GM19324 (cell line): ENCODE results near the gene PRRX1.

Source experiments
- ATAC-seq: cut with Tn5 transposase; IDR thresholded peaks from one replicate; pipeline ENCODE4 v1.9.1; 2021; ENCODE audit warnings: mild to moderate bottlenecking, moderate library complexity; ENCODE audit not compliant: unreplicated experiment, low FRiP score

PRRX1 gene

DNA sequence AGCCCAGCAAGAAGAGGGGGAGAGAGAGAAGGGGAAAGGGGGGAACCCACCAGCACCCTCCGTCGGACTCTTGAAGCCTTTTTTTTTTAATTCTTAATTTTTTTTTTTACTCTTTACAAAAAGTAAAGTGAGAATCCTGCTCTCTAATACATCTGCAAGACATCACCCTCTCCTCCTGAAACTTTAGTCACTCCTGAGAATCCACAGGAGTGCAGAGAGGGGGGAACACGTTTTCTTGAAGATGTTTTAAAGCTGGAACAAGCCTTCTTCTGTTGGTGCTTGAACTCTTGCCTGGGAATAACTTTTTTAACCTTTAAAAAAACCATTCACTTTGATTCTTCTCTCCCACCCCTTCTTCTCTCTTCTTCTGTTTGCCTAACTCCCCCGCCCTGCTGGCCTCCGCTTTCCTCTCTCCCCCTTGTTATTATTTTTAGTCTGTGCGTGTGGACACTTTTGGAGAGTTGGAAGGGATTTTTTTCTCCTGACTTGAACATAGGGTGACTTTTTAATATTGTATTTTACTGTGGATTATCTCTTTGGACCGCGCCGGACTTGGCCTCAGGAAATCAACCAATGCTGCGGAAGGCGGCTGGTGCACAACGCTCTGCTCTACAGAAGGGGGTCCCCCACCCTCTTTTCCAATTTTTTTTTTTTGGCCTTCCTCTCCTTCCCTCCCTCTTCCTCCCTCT is 383 bp upstream of the PRRX1 start:
- no peak for ATAC-seq

DNA sequence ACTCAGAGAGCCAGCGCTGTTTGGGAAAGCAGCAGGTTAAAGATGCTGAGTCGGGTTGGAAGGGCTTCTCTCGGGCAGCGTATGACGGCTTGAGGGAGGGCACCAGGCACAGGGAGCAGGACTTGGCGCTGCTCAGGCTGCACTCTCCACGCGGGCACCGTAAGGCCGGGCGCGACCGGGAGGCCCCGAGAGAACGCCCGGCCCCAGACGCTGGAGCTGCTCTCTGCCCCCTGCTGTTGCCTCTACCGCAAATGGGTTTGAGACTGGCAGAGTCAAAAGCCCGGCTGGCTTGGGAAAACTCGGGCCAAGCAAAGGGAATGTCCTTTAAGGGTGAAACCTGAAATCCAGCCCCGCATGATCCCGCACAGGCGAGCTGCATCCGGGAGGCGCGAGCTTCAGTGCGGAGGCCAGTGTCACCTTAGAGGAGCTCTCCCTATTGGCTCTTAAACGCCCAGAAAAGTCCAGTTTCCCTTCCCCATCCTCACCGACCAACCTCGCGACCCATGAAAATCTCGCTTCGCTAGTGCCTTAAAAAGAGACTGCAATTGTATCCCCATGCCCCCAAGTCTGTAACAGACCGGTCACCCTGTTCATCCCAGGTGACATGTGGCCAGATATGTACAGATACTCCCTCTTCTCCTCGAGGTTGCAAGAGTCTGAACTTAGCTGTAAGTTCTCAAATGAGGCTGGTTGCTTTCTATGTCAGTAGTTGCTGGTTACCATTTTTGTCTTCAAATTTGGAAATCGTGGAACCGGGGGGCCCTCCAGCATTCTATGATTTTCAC is 1.1 kb downstream of the PRRX1 start:
- no peak for ATAC-seq

DNA sequence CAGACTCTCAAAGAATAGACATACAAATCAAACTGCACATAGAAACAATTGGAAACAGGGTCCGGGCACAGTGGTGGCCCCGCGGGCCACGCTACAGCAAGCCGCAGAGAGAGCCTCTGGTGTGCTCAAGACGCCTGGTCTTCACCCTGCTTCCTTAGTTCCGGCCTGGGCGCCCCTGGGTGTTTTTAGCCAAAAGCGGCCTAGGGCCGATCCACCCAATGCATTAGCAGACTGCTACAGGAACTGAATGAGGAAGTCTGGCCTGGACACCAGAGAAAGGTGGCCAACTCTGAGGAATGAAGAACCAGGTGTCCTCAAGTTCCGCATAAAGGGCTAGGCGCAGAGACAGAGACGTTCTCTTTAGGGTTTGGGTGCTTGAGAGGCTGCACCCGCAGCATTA is 1.7 kb downstream of the PRRX1 start:
- ATAC-seq = no peak

DNA sequence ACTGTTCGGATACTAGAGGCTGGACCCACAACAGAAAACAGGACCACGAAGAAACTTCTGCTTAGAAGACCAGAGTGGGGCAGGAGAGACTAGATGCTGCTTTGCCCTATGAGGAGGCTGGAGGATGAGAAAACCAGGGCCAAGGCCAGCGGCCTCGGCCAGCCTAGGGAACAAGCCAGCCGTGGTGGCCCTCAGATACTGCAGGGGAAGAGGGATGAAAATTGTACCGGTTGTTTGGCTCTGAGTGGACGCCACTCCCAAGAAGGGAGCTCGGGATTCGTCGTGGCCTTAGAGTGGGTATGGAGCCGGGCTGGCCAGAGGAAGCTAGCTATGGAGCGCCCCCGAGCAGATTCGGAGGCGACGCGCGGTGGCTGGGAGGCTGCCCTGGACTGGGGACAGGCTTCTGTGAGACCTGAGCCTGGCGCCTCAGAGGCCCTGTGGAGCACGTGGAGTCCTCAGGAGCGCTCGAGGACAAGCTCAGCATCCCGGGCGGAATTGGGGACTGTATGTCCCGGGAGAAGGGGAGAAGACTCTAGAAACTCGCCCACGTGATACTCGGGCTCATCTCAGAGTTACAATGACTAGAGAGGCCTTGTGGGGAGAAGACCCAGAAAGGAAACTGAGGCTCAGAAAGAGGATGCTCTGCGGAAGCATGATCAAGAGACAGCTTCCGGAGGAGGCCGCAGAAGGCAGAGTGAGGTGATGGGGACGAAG is 2.8 kb downstream of the PRRX1 start:
- no peak for ATAC-seq

DNA sequence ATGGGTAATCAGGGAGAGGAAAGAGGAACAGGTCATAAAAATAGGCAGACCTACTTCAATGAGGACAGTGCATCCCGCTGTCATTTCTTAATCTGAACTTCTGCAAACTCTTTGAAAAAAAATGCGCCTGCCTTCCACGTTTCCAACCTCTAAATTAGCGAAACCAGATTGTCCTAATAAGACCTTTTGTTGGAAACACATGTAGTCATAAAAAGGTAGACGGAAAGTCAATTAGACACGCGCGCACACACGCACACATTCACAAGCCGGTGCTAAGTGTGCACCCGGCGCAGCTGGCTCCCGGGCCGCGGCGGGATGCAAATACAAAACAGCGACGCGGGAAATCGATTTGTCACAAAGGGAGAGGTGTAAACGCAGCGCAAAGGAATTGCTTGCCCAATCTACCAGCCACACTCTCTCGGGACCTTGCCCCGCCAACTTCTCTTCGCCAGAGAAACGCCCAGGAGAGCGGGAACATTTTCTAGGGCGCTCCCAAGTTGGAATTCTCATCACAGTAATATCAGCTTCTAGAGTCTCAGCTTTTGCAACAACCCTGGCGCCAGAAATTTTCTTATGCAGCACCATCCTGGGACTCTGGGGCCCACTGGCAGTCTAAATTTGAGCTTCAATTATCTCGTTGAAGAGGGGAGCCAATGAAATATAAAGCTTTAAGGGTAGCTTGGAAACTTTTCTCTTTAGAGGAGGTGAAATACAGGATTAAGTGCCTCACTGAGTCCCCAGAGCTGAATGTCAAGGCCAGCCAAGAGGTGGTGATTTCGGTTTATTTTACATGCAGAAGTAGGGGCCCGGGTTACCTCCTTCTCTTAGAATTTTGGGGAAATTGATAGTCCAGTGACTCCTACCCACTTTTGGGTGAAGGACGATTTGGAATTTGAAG is 4.5 kb downstream of the PRRX1 start:
- no peak for ATAC-seq

DNA sequence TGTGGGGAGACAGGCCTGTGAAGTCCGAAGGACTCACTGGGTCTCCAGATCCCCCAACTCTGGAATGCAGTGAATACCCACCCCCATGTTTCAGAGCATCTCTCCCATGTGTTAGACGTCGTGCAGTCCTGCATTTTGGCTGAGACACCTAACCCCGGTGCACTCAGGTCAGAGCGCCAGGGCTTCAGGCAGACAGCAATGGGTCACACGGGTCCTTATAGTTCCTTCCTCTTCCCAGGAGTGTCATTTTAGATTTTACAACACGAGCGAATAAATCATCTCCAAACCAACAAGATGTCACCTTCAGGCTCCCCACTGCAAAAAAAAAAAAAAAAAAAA is 5.1 kb downstream of the PRRX1 start:
- ATAC-seq = no peak

DNA sequence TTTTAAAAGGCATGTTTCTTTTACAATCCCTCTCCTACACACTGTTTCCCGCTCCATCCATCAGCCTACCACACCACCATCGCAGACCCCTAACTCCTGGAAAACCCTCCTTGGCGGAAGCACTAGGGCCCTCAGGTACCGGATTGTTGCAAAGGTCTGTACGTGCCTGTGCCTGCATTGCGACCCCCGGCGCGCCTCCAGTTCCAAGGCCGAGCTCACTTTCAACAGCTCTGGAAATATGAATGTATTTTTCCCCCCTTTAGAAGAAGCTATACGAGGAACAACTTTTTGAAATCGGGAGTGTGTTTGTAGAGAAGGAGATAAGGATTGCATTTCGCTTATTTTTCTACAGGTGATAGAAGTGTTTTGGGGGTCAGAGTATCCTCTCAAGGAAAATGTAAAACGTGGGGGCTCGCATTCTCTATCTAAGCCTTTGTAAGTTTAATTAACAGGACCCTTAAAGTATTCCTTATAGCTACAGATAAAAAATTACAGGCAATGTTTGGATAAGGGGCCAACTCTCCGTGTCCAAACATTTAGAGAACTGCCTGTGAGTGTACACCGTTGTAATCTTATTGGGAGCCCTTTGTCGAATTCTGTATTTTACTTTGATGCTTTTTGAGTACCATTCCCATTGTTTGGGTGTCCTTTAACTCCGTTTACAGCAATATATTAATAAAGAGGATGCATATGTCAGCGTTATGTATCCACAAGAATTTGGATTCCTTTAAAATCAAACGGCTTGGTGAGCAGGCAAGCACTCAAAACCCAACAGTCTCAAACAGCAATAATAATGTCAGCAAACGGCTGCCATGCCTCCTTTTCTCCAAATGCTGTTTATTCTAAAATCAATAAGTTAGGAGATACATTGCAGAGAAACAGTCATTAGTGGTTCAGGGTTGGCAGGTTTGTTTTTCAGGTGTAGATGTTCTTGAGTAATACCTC is 5.9 kb downstream of the PRRX1 start:
- ATAC-seq = no peak

DNA sequence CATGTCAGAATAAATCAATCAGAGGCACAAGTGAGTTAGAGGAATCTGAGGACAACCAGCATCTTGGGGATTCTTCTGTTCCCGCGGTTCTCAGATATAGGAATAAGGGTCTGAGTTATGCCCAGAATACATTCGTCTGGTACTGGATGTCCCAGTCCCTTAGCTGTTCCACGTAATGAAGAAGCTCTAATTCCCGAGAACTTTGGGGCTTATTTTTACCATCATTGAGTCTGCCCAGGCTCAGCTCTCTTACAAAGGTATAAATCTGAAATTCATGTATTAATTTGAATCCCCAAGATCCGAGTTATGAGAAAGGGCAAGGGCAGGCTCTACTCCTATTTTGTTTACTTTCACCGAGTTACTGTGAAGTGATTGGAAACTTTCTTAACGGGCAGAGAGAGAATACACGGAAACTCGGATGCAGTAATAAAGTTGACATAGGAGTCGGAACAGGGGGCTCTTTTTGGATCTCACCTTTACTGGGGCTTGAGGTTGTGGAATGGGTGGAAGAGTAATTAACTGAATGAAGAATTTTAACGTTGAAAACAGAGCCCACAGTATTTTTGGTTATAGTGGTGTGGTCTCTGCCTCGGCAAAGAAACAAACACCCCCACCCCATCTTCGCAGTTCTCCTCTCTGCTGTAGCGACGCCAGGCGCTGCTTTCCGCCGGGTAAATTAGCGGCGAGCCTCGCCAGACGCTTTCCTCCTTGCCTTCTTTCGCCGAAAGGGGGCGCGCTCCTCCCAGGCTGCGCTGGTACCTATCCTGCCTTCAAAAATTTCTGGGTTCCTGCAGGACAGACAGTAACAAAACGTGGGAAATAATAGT is 7.1 kb downstream of the PRRX1 start:
- no peak for ATAC-seq

DNA sequence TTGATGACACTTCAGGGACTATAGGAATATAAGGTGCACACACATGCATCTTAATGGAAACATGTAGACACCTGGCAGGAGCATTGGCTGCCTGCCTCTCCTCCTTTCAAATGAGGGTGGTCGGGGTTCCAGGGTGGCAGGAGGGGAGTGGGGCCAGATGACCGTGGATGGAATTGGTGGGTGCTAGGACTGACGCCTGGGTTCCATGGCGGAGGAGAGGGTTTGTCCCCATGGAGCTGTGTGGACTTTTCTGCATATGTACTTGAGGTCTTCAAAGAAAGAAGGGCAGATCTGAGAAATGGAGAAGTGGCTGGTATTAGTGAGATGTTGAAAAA is 7.7 kb downstream of the PRRX1 start:
- no peak for ATAC-seq

DNA sequence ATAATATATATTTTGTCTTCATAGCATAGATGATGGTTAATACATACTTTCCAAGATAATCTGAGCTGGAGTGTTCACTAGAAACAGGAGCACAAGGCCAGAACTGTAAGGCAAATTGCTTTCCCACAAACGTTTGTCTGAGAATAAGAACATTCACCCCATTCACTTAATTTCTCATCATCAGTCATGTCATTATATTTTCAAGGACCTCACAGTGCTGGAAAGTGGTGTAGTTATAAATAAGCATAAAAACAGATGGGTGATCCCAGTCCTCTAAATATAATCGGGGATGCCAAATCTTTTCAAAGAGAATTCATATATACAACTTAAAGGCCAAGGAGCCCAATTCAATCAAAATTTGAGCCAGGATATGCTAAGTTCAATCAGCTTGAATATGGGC is 8.4 kb downstream of the PRRX1 start:
- ATAC-seq = no peak

DNA sequence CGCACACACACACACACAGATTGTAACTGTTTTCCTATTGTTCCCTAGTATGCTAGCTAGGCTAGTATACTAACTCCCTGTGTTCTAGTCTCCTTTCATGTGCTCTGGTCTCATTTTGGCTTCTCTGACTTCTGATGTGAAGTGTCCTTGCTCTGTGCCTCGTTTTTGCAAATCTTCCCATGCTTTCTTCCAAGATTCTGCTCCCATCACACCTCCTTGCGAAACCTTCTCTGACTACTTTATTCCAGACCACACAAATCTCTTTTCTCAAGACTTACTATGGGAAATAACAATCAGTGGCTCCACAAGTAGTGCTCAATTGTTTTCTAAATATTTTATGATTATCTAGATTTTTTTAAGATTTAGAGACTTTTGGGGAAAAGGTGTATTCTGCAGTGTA is 10.3 kb downstream of the PRRX1 start:
- no peak for ATAC-seq

DNA sequence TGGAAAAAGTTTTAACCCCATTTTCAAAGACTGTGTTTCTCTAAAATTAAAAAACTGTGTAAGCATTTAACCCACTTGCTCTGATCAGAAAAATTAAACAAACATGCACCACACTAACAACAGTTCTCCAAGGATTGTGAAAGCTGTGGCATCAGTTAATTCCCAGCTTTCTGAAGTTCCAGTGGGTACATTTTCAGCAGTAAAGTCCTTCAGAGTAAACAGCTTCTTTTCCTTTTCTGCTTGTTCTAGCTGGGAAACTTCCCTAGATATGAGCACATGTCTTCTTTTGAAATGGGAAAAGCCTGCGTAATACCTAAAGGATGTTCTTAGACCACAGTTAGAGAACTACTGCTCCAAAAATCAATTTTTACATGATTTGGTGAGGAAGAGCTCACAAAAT is 11.1 kb downstream of the PRRX1 start:
- no peak for ATAC-seq

DNA sequence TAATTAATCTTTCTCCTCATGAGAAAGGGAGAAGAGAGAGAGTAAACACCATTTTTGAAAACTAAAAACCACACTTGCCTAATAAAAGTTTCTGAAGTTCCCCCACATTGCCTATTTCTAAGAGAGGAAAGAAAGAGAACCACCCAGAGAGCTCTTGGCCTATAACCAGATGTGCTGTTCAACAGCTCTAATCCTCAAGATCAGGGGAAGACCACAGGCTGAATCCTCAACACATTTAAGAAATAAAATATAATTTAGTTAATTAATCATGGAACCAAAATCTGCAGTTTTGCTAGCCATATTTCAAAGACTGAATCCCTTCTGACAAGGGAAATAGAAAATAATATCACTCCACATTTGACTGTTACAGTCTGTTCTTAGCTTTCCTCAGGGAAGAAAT is 11.9 kb downstream of the PRRX1 start:
- no peak for ATAC-seq

DNA sequence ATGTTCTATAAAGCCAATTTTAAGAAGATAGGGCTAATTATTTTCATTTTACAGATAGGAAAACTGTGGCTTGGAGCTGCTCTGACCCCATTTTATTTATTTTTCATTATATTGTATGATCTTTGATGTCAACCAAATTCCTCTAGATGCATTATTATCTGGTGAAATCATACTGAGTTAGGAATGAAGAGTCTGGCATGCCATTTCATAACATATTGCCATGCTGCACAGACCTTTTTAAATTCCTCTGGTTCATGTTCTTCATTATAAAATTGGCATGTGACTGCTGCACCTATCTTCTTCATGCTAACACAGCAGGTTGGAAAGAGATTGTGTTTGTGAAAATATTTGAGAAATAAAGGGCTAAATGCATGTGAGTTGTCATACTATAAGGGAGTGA is 12.7 kb downstream of the PRRX1 start:
- ATAC-seq = no peak

DNA sequence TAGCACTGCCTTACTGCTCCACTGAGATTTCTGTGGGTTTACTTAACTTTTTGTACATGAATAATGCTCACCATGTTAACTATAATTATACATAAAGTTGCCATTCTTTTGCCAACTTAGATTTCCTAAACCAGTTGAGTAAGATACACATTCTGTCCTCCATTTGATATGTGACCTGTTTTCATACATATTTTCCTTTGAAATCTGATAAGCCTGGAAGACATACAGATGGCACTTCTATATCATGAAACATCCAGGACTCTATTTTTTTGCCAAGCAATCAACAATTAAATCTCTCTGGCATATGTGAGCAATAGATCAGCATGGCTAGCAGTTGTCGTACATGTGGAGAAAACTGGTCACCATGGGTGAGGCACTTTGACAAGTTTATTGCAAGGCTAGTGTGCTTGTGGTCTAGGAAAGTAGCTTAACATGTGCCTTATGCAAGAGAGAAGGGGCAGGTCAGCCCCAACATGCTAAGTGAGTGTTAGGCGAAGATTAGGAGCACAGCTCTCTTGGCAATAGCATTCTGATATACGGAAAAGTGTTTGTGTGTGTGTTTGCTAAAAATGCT is 14.2 kb downstream of the PRRX1 start:
- no peak for ATAC-seq

DNA sequence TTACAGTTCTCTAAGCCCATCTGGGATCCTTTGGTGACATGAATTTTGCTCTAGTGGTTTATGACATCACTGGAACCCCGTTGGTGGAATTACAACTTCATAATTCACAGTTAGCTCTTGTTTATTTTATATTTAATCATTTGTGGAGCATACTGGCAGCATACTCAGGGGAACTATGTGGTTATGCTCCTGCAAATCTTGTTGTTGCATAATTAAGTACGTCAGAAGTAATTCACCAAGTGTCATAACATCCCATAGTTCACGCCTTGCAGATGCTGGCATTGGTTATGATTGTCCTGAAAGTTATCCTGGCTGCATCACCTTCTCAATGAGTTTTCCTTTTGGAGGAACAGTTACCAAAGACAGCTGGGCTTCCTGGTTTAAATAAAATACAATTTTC is 16.5 kb downstream of the PRRX1 start:
- no peak for ATAC-seq

DNA sequence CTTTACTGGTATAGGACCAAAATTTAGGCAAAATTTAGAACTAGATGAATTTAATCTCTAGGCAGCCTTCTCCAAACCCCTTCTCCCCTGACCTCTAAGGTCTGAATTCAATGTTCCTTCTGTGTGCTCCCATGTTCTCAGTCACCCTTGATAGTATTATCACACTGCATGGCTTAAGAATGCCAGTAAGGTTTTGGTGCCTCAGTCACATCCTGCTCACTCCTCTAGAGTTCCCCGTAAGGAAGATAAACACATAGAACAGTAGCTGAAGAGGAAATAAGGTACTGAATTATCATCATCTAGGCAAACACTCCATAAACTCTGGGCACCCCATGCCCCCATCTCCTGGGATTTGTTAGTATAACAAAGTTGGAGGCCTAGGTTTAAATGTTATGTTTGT is 18.2 kb downstream of the PRRX1 start:
- ATAC-seq = no peak

DNA sequence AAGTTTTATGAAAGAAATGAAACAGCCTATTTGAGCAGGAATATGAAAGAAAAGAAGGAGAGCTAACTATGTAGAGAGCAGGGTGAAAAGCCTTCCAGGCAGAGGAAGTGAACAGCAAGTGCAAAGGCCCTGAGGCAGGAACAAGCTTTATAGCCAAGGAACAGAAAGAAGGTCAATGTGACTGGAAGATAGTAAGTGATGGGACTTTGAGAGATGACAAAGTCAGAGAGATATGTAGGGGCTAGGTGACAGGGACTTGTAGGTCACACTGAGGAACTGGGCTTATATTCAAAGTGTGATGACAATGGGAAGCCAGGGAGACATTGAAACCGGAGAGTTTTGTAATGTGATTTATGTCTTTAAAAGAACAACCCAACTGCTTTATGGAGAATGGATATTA is 18.9 kb downstream of the PRRX1 start:
- ATAC-seq = no peak

DNA sequence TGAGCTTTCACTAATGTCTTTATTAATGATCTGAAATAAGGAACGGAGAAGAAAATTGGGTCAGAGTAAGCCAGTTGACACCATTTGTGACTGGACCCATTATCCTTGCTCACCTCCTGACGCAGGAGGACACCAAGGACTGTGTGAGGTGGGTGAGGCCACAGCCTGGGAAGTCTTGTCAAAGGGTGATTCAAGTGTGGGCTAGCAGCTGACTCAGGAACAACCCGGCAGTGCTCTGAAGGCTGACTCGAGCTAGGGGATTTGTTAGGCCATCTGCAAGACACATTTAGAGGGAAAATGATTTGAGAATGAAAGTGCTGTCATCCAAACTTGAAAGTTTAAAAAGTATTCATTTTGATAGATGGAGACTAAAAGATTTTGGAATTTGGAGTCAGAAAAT is 21.2 kb downstream of the PRRX1 start:
- ATAC-seq = no peak
